Measurements from ENCODE around the gene MCU.
A peak's percentile ranks its signal among the peaks of the same experiment; 100 is the strongest.

MCU gene

GRCh38 chr10:72881291-72881690, 189.3 kb downstream of the MCU start:
- no peak overlapping the region for H3K27ac ChIP-seq (ENCODE audit: low read depth, low read length)
- H3K4me3 ChIP-seq (ENCODE audit: low read depth, low read length): no peak overlapping the region
- H3K4me1 ChIP-seq (ENCODE audit: control insufficient read depth, insufficient read depth, low read length): peaks cover 17% of the 10 kb centered on the region
- H3K27me3 ChIP-seq (ENCODE audit: control insufficient read depth, insufficient read depth, low read length): no peaks in the 10 kb centered on the region
- H3K9me3 ChIP-seq (ENCODE audit: control insufficient read depth, insufficient read depth, low read length): no peaks in the 10 kb centered on the region
- peaks cover 26% of the 10 kb centered on the region for H3K36me3 ChIP-seq (ENCODE audit: control insufficient read depth, insufficient read depth, low read length)
- H3K9ac ChIP-seq (ENCODE audit: low read depth, low read length): no peak overlapping the region

GRCh38 chr10:72883861-72884260, 191.9 kb downstream of the MCU start:
- Histone ChIP-seq H3K4me1 (ENCODE audit: control insufficient read depth, insufficient read depth, low read length) (peaks cover 35% of the 10 kb centered on the region), H3K36me3 (ENCODE audit: control insufficient read depth, insufficient read depth, low read length) (peaks cover 30% of the 10 kb centered on the region), H3K9ac (ENCODE audit: low read depth, low read length) (no peak overlapping the region), H3K4me3 (ENCODE audit: low read depth, low read length) (no peak overlapping the region), H3K9me3 (ENCODE audit: control insufficient read depth, insufficient read depth, low read length) (no peaks in the 10 kb centered on the region), H3K27ac (ENCODE audit: low read depth, low read length) (no peak overlapping the region), H3K27me3 (ENCODE audit: control insufficient read depth, insufficient read depth, low read length) (no peaks in the 10 kb centered on the region)

GRCh38 chr10:72885953-72886352, 194.0 kb downstream of the MCU start:
- Histone ChIP-seq H3K9me3 (ENCODE audit: control insufficient read depth, insufficient read depth, low read length) (no peaks in the 10 kb centered on the region), H3K9ac (ENCODE audit: low read depth, low read length) (no peak overlapping the region), H3K27ac (ENCODE audit: low read depth, low read length) (peak overlapping the region; percentile 22), H3K36me3 (ENCODE audit: control insufficient read depth, insufficient read depth, low read length) (peaks cover 30% of the 10 kb centered on the region), H3K4me3 (ENCODE audit: low read depth, low read length) (no peak overlapping the region), H3K27me3 (ENCODE audit: control insufficient read depth, insufficient read depth, low read length) (no peaks in the 10 kb centered on the region), H3K4me1 (ENCODE audit: control insufficient read depth, insufficient read depth, low read length) (peaks cover 35% of the 10 kb centered on the region)

GRCh38 chr10:72886621-72887020, 194.7 kb downstream of the MCU start:
- H3K36me3 ChIP-seq (ENCODE audit: control insufficient read depth, insufficient read depth, low read length): peaks cover 30% of the 10 kb centered on the region
- no peaks in the 10 kb centered on the region for H3K27me3 ChIP-seq (ENCODE audit: control insufficient read depth, insufficient read depth, low read length)
- H3K9me3 ChIP-seq (ENCODE audit: control insufficient read depth, insufficient read depth, low read length): no peaks in the 10 kb centered on the region
- 0 out of 2 replicates have a peak overlapping the region, but pooled peaks have one; percentile 18 for H3K9ac ChIP-seq (ENCODE audit: low read depth, low read length)
- H3K27ac ChIP-seq (ENCODE audit: low read depth, low read length): peak overlapping the region; percentile 81
- H3K4me1 ChIP-seq (ENCODE audit: control insufficient read depth, insufficient read depth, low read length): peaks cover 35% of the 10 kb centered on the region
- H3K4me3 ChIP-seq (ENCODE audit: low read depth, low read length): peak overlapping the region; percentile 23; the same call in 1 of the 2 replicates

GRCh38 chr10:72887043-72887442, 195.1 kb downstream of the MCU start:
- no peaks in the 10 kb centered on the region for H3K9me3 ChIP-seq (ENCODE audit: control insufficient read depth, insufficient read depth, low read length)
- H3K27ac ChIP-seq (ENCODE audit: low read depth, low read length): peak overlapping the region; percentile 81

GRCh38 chr10:72888151-72888638, 196.3 kb downstream of the MCU start:
- no peak overlapping the region for H3K9ac ChIP-seq (ENCODE audit: low read depth, low read length)
- peaks cover 35% of the 10 kb centered on the region for H3K4me1 ChIP-seq (ENCODE audit: control insufficient read depth, insufficient read depth, low read length)
- no peak overlapping the region for H3K27ac ChIP-seq (ENCODE audit: low read depth, low read length)
- H3K36me3 ChIP-seq (ENCODE audit: control insufficient read depth, insufficient read depth, low read length): peaks cover 29% of the 10 kb centered on the region
- no peak overlapping the region for H3K4me3 ChIP-seq (ENCODE audit: low read depth, low read length)
- no peaks in the 10 kb centered on the region for H3K27me3 ChIP-seq (ENCODE audit: control insufficient read depth, insufficient read depth, low read length)
- no peaks in the 10 kb centered on the region for H3K9me3 ChIP-seq (ENCODE audit: control insufficient read depth, insufficient read depth, low read length)

More at GRCh38 chr10:72887043-72887442, 195.1 kb downstream of the MCU start:
- Histone ChIP-seq H3K4me1 (ENCODE audit: control insufficient read depth, insufficient read depth, low read length) (peaks cover 35% of the 10 kb centered on the region), H3K4me3 (ENCODE audit: low read depth, low read length) (peak overlapping the region; percentile 23), H3K27me3 (ENCODE audit: control insufficient read depth, insufficient read depth, low read length) (no peaks in the 10 kb centered on the region), H3K9ac (ENCODE audit: low read depth, low read length) (0 out of 2 replicates have a peak overlapping the region, but pooled peaks have one; percentile 18), H3K36me3 (ENCODE audit: control insufficient read depth, insufficient read depth, low read length) (peaks cover 30% of the 10 kb centered on the region)

GRCh38 chr10:72889391-72889831, 197.5 kb downstream of the MCU start:
- Histone ChIP-seq H3K4me3 (ENCODE audit: low read depth, low read length) (no peak overlapping the region), H3K9me3 (ENCODE audit: control insufficient read depth, insufficient read depth, low read length) (no peaks in the 10 kb centered on the region), H3K27me3 (ENCODE audit: control insufficient read depth, insufficient read depth, low read length) (no peaks in the 10 kb centered on the region), H3K36me3 (ENCODE audit: control insufficient read depth, insufficient read depth, low read length) (peaks cover 21% of the 10 kb centered on the region), H3K4me1 (ENCODE audit: control insufficient read depth, insufficient read depth, low read length) (peaks cover 35% of the 10 kb centered on the region), H3K27ac (ENCODE audit: low read depth, low read length) (no peak overlapping the region), H3K9ac (ENCODE audit: low read depth, low read length) (no peak overlapping the region)

- H3K9me3 ChIP-seq (ENCODE audit: control insufficient read depth, insufficient read depth, low read length): no peaks in the 10 kb centered on the region
- H3K27ac ChIP-seq (ENCODE audit: low read depth, low read length): no peak overlapping the region
- no peak overlapping the region for H3K9ac ChIP-seq (ENCODE audit: low read depth, low read length)
Measured at GRCh38 chr10:72890086-72890485, 198.1 kb downstream of the MCU start.

GRCh38 chr10:72893136-72893798, 201.3 kb downstream of the MCU start, which contains the start of gene OIT3:
OIT3 (plus strand) TSS chr10:72893739; CDS start chr10:72893799, 60 bp downstream.
- H3K36me3 ChIP-seq (ENCODE audit: control insufficient read depth, insufficient read depth, low read length): peaks cover 7% of the 10 kb centered on the region; the same call in 1 of the 2 replicates
- H3K27ac ChIP-seq (ENCODE audit: low read depth, low read length): no peak within 1 kb of the TSS
- H3K27me3 ChIP-seq (ENCODE audit: control insufficient read depth, insufficient read depth, low read length): no peaks in the 10 kb centered on the region

More at GRCh38 chr10:72890086-72890485, 198.1 kb downstream of the MCU start:
- H3K4me1 ChIP-seq (ENCODE audit: control insufficient read depth, insufficient read depth, low read length): peaks cover 30% of the 10 kb centered on the region
- H3K27me3 ChIP-seq (ENCODE audit: control insufficient read depth, insufficient read depth, low read length): no peaks in the 10 kb centered on the region
- peaks cover 18% of the 10 kb centered on the region for H3K36me3 ChIP-seq (ENCODE audit: control insufficient read depth, insufficient read depth, low read length)
- H3K4me3 ChIP-seq (ENCODE audit: low read depth, low read length): no peak overlapping the region

GRCh38 chr10:72895236-72895850, 203.4 kb downstream of the MCU start:
- no peak overlapping the region for H3K27ac ChIP-seq (ENCODE audit: low read depth, low read length)
- no peak overlapping the region for H3K4me3 ChIP-seq (ENCODE audit: low read depth, low read length)
- H3K4me1 ChIP-seq (ENCODE audit: control insufficient read depth, insufficient read depth, low read length): no peaks in the 10 kb centered on the region
- H3K9me3 ChIP-seq (ENCODE audit: control insufficient read depth, insufficient read depth, low read length): no peaks in the 10 kb centered on the region
- no peak overlapping the region for H3K9ac ChIP-seq (ENCODE audit: low read depth, low read length)
- no peaks in the 10 kb centered on the region for H3K36me3 ChIP-seq (ENCODE audit: control insufficient read depth, insufficient read depth, low read length)
- no peaks in the 10 kb centered on the region for H3K27me3 ChIP-seq (ENCODE audit: control insufficient read depth, insufficient read depth, low read length)

More at GRCh38 chr10:72893136-72893798, 201.3 kb downstream of the MCU start, which contains the start of gene OIT3:
- Histone ChIP-seq H3K9ac (ENCODE audit: low read depth, low read length) (no peak within 1 kb of the TSS), H3K4me3 (ENCODE audit: low read depth, low read length) (no peak within 1 kb of the TSS), H3K4me1 (ENCODE audit: control insufficient read depth, insufficient read depth, low read length) (no peaks in the 10 kb centered on the region), H3K9me3 (ENCODE audit: control insufficient read depth, insufficient read depth, low read length) (no peaks in the 10 kb centered on the region)

GRCh38 chr10:72898616-72899015, 206.7 kb downstream of the MCU start:
- peaks cover 5% of the 10 kb centered on the region; the same call in 1 of the 2 replicates for H3K9me3 ChIP-seq (ENCODE audit: control insufficient read depth, insufficient read depth, low read length)
- no peak overlapping the region for H3K9ac ChIP-seq (ENCODE audit: low read depth, low read length)
- H3K4me3 ChIP-seq (ENCODE audit: low read depth, low read length): no peak overlapping the region
- H3K4me1 ChIP-seq (ENCODE audit: control insufficient read depth, insufficient read depth, low read length): no peaks in the 10 kb centered on the region
- no peaks in the 10 kb centered on the region for H3K36me3 ChIP-seq (ENCODE audit: control insufficient read depth, insufficient read depth, low read length)
- no peaks in the 10 kb centered on the region for H3K27me3 ChIP-seq (ENCODE audit: control insufficient read depth, insufficient read depth, low read length)
- no peak overlapping the region for H3K27ac ChIP-seq (ENCODE audit: low read depth, low read length)

Data from HUES48 (cell line).